DND-41 (cell line): ENCODE measurements around the gene TMX2.

Source experiments
- ATAC-seq: fragments of 200-7000 bp; cut with Tn5 transposase; 3 replicates; pipeline ENCODE4 v1.9.1; 2021; ENCODE audit warnings: low read depth; ENCODE audit not compliant: insufficient read depth
- DNase-seq: peaks from one replicate; pipeline ENCODE4 v3.0.0-alpha.2; 2020
- H2AFZ ChIP-seq: 2 replicates; pipeline ENCODE4 v1.6.0; 2012; ENCODE audit warnings: low read depth, low read length
- H3K27ac ChIP-seq: 2 replicates; pipeline ENCODE4 v1.5.1; 2012; ENCODE audit warnings: low read length, inconsistent platforms
- H3K27me3 ChIP-seq: fragments of 200-600 bp; sonication (generic); 2 replicates; pipeline ENCODE4 v1.6.0; 2012; ENCODE audit warnings: low read length, mild to moderate bottlenecking, inconsistent platforms; ENCODE audit not compliant: insufficient read depth, poor library complexity
- H3K36me3 ChIP-seq: 2 replicates; pipeline ENCODE4 v1.5.1; 2012; ENCODE audit warnings: low read length, inconsistent platforms; ENCODE audit not compliant: insufficient read depth
- H3K4me1 ChIP-seq: 2 replicates; pipeline ENCODE4 v1.5.1; 2012; ENCODE audit warnings: mild to moderate bottlenecking, low read length; ENCODE audit not compliant: insufficient read depth
- H3K4me2 ChIP-seq: 2 replicates; pipeline ENCODE4 v1.6.0; 2012; ENCODE audit warnings: mild to moderate bottlenecking, moderate library complexity, low read length, inconsistent platforms; ENCODE audit not compliant: insufficient read depth
- H3K4me3 ChIP-seq, 2 experiments: fragments of 200-600 bp in 1 of 2; shearing (Covaris generic) in 1 of 2; 2 replicates each; pipeline ENCODE4 v1.5.1; 2012 to 2016; ENCODE audit warnings: inconsistent platforms in 2 of 2, low read length in 2 of 2, mild to moderate bottlenecking in 2 of 2, low read depth in 1 of 2, moderate library complexity in 1 of 2
- H3K79me2 ChIP-seq: 2 replicates; pipeline ENCODE4 v1.6.0; 2012; ENCODE audit warnings: low read length, inconsistent platforms; ENCODE audit not compliant: insufficient read depth
- H3K9ac ChIP-seq: 2 replicates; pipeline ENCODE4 v1.6.0; 2012; ENCODE audit warnings: low read depth, mild to moderate bottlenecking, inconsistent platforms, low read length, moderate library complexity
- H3K9me3 ChIP-seq: 2 replicates; pipeline ENCODE4 v1.5.1; 2012; ENCODE audit warnings: low read length, moderate library complexity, mild to moderate bottlenecking, inconsistent platforms; ENCODE audit not compliant: insufficient read depth, severe bottlenecking
- H4K20me1 ChIP-seq: 2 replicates; pipeline ENCODE4 v1.6.0; 2012; ENCODE audit warnings: low read length; ENCODE audit not compliant: insufficient read depth
- EZH2 ChIP-seq: IDR thresholded peaks from 3 replicates; pipeline ENCODE4 v1.6.1; 2012; ENCODE audit warnings: borderline replicate concordance, low read depth, mild to moderate bottlenecking, moderate library complexity, low read length, inconsistent platforms; ENCODE audit not compliant: severe bottlenecking
- TF ChIP-seq, protein P1 (sequence below): IDR thresholded peaks from 2 replicates; pipeline ENCODE4 v1.5.1; 2012; ENCODE audit warnings: borderline replicate concordance, low read length, moderate library complexity, mild to moderate bottlenecking; ENCODE audit not compliant: poor library complexity, severe bottlenecking; ENCODE audit errors: extremely low read depth

The TMX2 gene

DNA sequence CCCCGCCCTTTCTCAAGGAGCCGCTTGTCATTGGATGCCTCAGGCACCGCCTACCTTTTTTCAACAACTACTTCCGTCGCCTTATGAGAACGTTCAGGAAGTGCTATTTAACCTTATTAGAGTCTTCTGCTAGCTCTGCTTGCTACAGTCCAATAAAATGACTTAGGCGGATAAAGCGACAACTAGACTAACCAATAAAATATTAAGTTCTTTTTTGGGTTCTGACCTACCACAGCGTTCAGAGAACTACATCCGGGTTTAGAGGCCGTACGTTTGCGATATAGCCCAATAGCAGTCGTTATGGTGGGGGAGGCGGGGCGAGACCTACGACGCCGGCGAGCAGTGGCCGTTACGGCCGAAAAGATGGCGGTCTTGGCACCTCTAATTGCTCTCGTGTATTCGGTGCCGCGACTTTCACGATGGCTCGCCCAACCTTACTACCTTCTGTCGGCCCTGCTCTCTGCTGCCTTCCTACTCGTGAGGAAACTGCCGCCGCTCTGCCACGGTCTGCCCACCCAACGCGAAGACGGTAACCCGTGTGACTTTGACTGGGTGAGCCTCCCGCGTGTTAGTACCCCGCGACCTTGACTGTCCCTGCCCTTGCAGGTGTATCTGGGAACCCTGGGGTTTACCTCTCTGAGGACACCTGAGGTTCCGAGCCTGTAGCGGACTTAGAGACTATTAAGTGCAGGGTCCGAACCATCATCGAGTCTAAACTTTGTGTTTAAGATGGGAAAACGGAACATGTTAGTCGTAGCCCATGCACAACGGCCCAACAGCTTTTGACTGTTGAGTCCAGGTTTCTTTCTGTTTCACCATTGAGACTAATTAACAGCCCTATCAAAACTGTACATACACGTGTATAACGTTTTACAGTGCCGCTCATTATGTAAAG is at the start of gene TMX2:
Gene TMX2 (plus strand): TSS at position 338 of the 895 bp plus-strand sequence. CDS start 26 bp downstream, at position 364.
- H3K4me3 ChIP-seq = peak within 1 kb of the TSS; percentile 82 to 87
- peaks cover 7% of the 10 kb centered on the region; the same call in 1 of the 2 replicates for H4K20me1 ChIP-seq
- peak within 1 kb of the TSS; percentile 86 for H3K4me2 ChIP-seq
- peaks cover 76% of the 10 kb centered on the region for H3K79me2 ChIP-seq
- H3K27me3 ChIP-seq = no peaks in the 10 kb centered on the region
- peaks cover 36% of the 10 kb centered on the region for H3K36me3 ChIP-seq
- peaks cover 40% of the 10 kb centered on the region for H3K4me1 ChIP-seq
- no peak for TF ChIP-seq EZH2
- TF ChIP-seq, protein P1, sequence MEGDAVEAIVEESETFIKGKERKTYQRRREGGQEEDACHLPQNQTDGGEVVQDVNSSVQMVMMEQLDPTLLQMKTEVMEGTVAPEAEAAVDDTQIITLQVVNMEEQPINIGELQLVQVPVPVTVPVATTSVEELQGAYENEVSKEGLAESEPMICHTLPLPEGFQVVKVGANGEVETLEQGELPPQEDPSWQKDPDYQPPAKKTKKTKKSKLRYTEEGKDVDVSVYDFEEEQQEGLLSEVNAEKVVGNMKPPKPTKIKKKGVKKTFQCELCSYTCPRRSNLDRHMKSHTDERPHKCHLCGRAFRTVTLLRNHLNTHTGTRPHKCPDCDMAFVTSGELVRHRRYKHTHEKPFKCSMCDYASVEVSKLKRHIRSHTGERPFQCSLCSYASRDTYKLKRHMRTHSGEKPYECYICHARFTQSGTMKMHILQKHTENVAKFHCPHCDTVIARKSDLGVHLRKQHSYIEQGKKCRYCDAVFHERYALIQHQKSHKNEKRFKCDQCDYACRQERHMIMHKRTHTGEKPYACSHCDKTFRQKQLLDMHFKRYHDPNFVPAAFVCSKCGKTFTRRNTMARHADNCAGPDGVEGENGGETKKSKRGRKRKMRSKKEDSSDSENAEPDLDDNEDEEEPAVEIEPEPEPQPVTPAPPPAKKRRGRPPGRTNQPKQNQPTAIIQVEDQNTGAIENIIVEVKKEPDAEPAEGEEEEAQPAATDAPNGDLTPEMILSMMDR = peak; percentile 16
- DNase-seq = peak; percentile 95
- H3K9me3 ChIP-seq = no peaks in the 10 kb centered on the region
- H2AFZ ChIP-seq = peak within 1 kb of the TSS; percentile 82
- H3K9ac ChIP-seq = peak within 1 kb of the TSS; percentile 68
- ATAC-seq = peak; percentile 94
- H3K27ac ChIP-seq = peak within 1 kb of the TSS; percentile 85

GRCh38 chr11:57662893-57663292 is 49.5 kb upstream of the TMX2 start:
- DNase-seq (no peak), ATAC-seq (no peak)
- no peaks in the 10 kb centered on the region for H3K9me3 ChIP-seq
- no peak overlapping the region for H3K27ac ChIP-seq
- no peak overlapping the region for H3K4me2 ChIP-seq
- no peak overlapping the region for H2AFZ ChIP-seq
- H3K27me3 ChIP-seq = no peaks in the 10 kb centered on the region
- TF ChIP-seq, protein P1 = peak; percentile 48
- TF ChIP-seq EZH2 = no peak
- H3K79me2 ChIP-seq = peaks cover 33% of the 10 kb centered on the region
- H4K20me1 ChIP-seq = 0 out of 2 replicates have a peak, but pooled peaks cover 9% of the 10 kb centered on the region
- H3K4me3 ChIP-seq = no peak overlapping the region
- H3K4me1 ChIP-seq = peaks cover 37% of the 10 kb centered on the region
- peaks cover 30% of the 10 kb centered on the region for H3K36me3 ChIP-seq
- H3K9ac ChIP-seq = no peak overlapping the region

DNA sequence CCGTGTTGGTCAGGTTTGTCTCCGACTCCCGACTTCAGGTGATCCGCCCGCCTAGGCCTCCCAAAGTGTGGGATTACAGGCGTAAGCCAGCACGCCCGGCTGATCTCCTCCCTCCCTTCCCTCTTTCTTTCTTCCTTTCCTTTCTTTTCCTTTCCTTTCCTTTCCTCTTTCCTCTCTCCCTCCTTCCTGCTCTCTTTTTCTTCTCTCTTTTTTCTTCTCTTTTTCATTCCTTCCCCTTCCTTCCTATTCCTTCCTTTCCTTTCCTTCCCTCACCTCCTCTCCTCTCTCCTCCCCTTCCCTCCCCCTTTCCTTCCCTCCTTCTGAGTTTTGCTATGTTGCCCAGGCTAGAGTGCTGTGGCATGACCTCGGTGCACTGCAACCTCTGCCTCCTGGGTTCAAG is 48.4 kb upstream of the TMX2 start:
- DNase-seq = no peak
- H2AFZ ChIP-seq = no peak overlapping the region
- H3K36me3 ChIP-seq = peaks cover 30% of the 10 kb centered on the region
- H3K4me1 ChIP-seq = peaks cover 27% of the 10 kb centered on the region
- H3K9me3 ChIP-seq = no peaks in the 10 kb centered on the region
- no peaks in the 10 kb centered on the region for H3K27me3 ChIP-seq
- H4K20me1 ChIP-seq = peaks cover 8% of the 10 kb centered on the region; the same call in 1 of the 2 replicates
- peaks cover 33% of the 10 kb centered on the region for H3K79me2 ChIP-seq
- H3K9ac ChIP-seq = no peak overlapping the region
- no peak overlapping the region for H3K4me3 ChIP-seq
- no peak overlapping the region for H3K27ac ChIP-seq
- TF ChIP-seq EZH2 = no peak
- TF ChIP-seq, protein P1 = no peak
- no peak overlapping the region for H3K4me2 ChIP-seq
- no peak for ATAC-seq
